Stimulated activated CD8-positive, alpha-beta memory T cell treated with anti-CD3 and anti-CD28 coated beads, Interleukin-15, amount 100 ng/mL, for 4 hours (primary cell): Measurements from ENCODE around the gene KAZN.

Experiments used
- DNase-seq, 2 donors: peaks; one replicate each; pipeline ENCODE4 v3.0.0-alpha.2; 2020; ENCODE audit warnings: low read depth in 2 of 2

The KAZN gene

GRCh38 chr1:15057834-15058233 is 459.3 kb downstream of the KAZN start:
- no peak for DNase-seq

GRCh38 chr1:15058261-15058660 is 459.8 kb downstream of the KAZN start:
- DNase-seq: no peak

GRCh38 chr1:15060104-15060503 is 461.6 kb downstream of the KAZN start:
- no peak for DNase-seq

GRCh38 chr1:15062479-15063099 is 464.1 kb downstream of the KAZN start:
- DNase-seq: no peak

GRCh38 chr1:15063346-15063745 is 464.9 kb downstream of the KAZN start:
- DNase-seq: no peak

GRCh38 chr1:15063783-15064182 is 465.3 kb downstream of the KAZN start:
- DNase-seq: no peak

GRCh38 chr1:15064217-15064929 is 465.9 kb downstream of the KAZN start:
- no peak for DNase-seq

GRCh38 chr1:15065291-15065690 is 466.8 kb downstream of the KAZN start:
- DNase-seq: no peak

- DNase-seq: no peak
Measured at GRCh38 chr1:15065736-15066135, 467.3 kb downstream of the KAZN start.

GRCh38 chr1:15066191-15066590 is 467.7 kb downstream of the KAZN start:
- DNase-seq: peak in 1 of 2 donors; percentile 7

GRCh38 chr1:15067148-15067547 is 468.7 kb downstream of the KAZN start:
- DNase-seq: no peak

- no peak for DNase-seq
Measured at GRCh38 chr1:15068152-15068551, 469.7 kb downstream of the KAZN start.

GRCh38 chr1:15068997-15069396 is 470.5 kb downstream of the KAZN start:
- DNase-seq: no peak

GRCh38 chr1:15070145-15070748 is 471.8 kb downstream of the KAZN start:
- DNase-seq: no peak

- DNase-seq: no peak
Measured at GRCh38 chr1:15071936-15072335, 473.5 kb downstream of the KAZN start.

- DNase-seq: no peak
Measured at GRCh38 chr1:15073799-15074308, 475.4 kb downstream of the KAZN start.

- no peak for DNase-seq
Measured at GRCh38 chr1:15075175-15075574, 476.7 kb downstream of the KAZN start.

- DNase-seq: no peak
Measured at GRCh38 chr1:15075817-15076216, 477.3 kb downstream of the KAZN start.

GRCh38 chr1:15076807-15077206 is 478.3 kb downstream of the KAZN start:
- no peak for DNase-seq

- no peak for DNase-seq
Measured at GRCh38 chr1:15077384-15077783, 478.9 kb downstream of the KAZN start.

- no peak for DNase-seq
Measured at GRCh38 chr1:15080328-15081007, 482.0 kb downstream of the KAZN start.

- no peak for DNase-seq
Measured at GRCh38 chr1:15081102-15081501, 482.6 kb downstream of the KAZN start.
